Muscle of leg (tissue), 16 donors: ENCODE measurements around the gene OR4C6. TPM values are rescaled to one million over a fixed set of nuclear protein-coding genes. Genes with fewer than 3 reads are reported as not detected.

Experiments
- DNase-seq: peaks from one replicate; pipeline ENCODE4 v3.0.0; 2013
- H3K27ac ChIP-seq: one replicate; pipeline ENCODE4 v1.5.1; 2013; ENCODE audit warnings: mild to moderate bottlenecking, low read length, control low read depth
- H3K27me3 ChIP-seq: one replicate; pipeline ENCODE4 v1.6.1; 2013; ENCODE audit warnings: low read length; ENCODE audit not compliant: control insufficient read depth, insufficient read depth
- H3K36me3 ChIP-seq: one replicate; pipeline ENCODE4 v1.6.1; 2013; ENCODE audit warnings: low read length; ENCODE audit not compliant: control insufficient read depth, insufficient read depth
- H3K4me1 ChIP-seq: one replicate; pipeline ENCODE4 v1.6.1; 2013; ENCODE audit warnings: low read length; ENCODE audit not compliant: control insufficient read depth, insufficient read depth
- H3K4me3 ChIP-seq: one replicate; pipeline ENCODE4 v1.5.1; 2013; ENCODE audit warnings: low read length, control low read depth
- H3K9me3 ChIP-seq: replicated peaks from 2 replicates; pipeline ENCODE4 v1.6.1; 2013; ENCODE audit warnings: low read depth, low read length; ENCODE audit not compliant: control insufficient read depth
- WGBS: methylation state at CpG from one replicate; pipeline ENCODE4 v1.1.5; 2013; ENCODE audit warnings: missing lambda C conversion rate; ENCODE audit not compliant: insufficient coverage; 5-methylcytosine and 5-hydroxymethylcytosine counted together
- long read RNA-seq, 11 donors: transcript quantifications; one replicate each; lab custom pipeline, GENCODE V29; 2026
- polyA plus RNA-seq, 8 donors: library from polyadenylated mRNA; unstranded; fragments of 120-200 nt; gene quantifications; one replicate each; pipeline versions ENCODE4 v1.2.1 to v1.2.3, GENCODE V29; 2013; ENCODE audit warnings: inconsistent platforms in 1 of 8, low replicate concordance in 1 of 8; ENCODE audit not compliant: insufficient read length in 8 of 8, insufficient read depth in 1 of 8
- total RNA-seq: library from RNA; stranded (reverse); fragments of 120-200 nt; gene quantifications from one replicate; pipeline ENCODE4 v1.2.4, GENCODE V29; 2013

Gene OR4C6
- total RNA-seq (not detected), polyA plus RNA-seq (not detected)
- long read RNA-seq, donor 1: 0 reads
- long read RNA-seq, donor 2: 0 reads
- long read RNA-seq, donor 3: 0 reads
- long read RNA-seq, donor 4: 0 reads
- long read RNA-seq, donor 5: 0 reads
- long read RNA-seq, donor 6: 0 reads
- long read RNA-seq, donor 7: 0 reads
- long read RNA-seq, donor 8: 0 reads
- long read RNA-seq, donor 9: 0 reads
- long read RNA-seq, donor 10: 0 reads
- long read RNA-seq, donor 11: 0 reads

DNA sequence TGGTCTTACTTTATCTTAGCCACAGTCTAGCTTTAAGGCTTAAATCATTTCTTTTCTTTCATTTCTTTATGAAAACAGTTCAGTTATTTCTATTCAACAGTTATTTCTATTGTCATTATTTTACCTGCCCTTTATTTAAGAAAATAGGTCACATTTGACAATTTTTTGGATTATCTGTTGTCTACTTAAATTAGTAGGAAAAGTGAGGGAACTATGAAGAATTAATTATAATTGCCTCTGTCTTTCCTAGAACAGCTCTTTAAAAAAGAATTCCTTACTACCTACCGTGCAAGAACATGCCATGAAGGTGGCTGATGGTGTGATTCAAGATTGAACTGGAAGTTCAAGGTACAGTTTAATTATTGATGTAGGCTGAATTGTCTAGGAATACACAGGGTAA, at the start of gene OR4C6:
OR4C6 (plus strand) TSS at position 301 of the 400 bp plus-strand sequence. CDS start 2,966 bp downstream, outside the sequence.
- peaks cover 15% of the 10 kb centered on the region for H3K9me3 ChIP-seq
- DNase-seq: no peak
- H3K4me1 ChIP-seq: no peaks in the 10 kb centered on the region
- H3K27ac ChIP-seq: no peak within 1 kb of the TSS
- no peaks in the 10 kb centered on the region for H3K27me3 ChIP-seq
- no CpG with 5 or more reads among the region's 1 CpG for WGBS
- H3K4me3 ChIP-seq: no peak within 1 kb of the TSS
- no peaks in the 10 kb centered on the region for H3K36me3 ChIP-seq

GRCh38 chr11:55624531-55624930, 37.5 kb upstream of the OR4C6 start:
- Histone ChIP-seq H3K36me3 (no peaks in the 10 kb centered on the region), H3K9me3 (peaks cover 3% of the 10 kb centered on the region)
- no CpG with 5 or more reads among the region's 1 CpG for WGBS

GRCh38 chr11:55634813-55635212, 27.2 kb upstream of the OR4C6 start, which contains the start of gene OR4P4:
OR4P4 (plus strand) TSS chr11:55635113.
- DNase-seq: no peak
- no peak within 1 kb of the TSS for H3K4me3 ChIP-seq
- H3K4me1 ChIP-seq: no peaks in the 10 kb centered on the region
- H3K27ac ChIP-seq: no peak within 1 kb of the TSS
- no peaks in the 10 kb centered on the region for H3K36me3 ChIP-seq
- peaks cover 4% of the 10 kb centered on the region for H3K9me3 ChIP-seq
- WGBS: no CpG with 5 or more reads among the region's 3 CpGs
- H3K27me3 ChIP-seq: no peaks in the 10 kb centered on the region

More at GRCh38 chr11:55624531-55624930, 37.5 kb upstream of the OR4C6 start:
- H3K27ac ChIP-seq: no peak overlapping the region
- no peak overlapping the region for H3K4me3 ChIP-seq
- DNase-seq: no peak
- H3K27me3 ChIP-seq: no peaks in the 10 kb centered on the region
- H3K4me1 ChIP-seq: no peaks in the 10 kb centered on the region

DNA sequence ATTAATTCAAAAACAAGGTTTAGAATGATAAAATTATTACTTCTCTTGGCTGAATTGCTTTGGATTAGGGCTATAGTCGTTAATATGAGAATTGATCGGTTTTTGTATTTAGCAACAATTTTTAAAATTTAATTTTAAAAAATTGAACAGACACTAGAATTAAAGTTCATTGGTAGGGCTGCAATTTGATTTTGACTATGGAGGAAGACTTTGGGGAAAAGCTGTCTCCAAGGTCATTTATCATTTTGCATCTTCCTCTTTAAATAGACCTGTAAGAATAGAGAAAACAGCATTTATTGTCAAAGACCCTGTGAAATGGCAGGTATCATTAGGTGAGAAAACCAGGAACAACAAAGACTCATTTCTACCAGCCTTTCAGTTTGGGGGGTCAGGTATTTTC, 14.0 kb upstream of the OR4C6 start, which contains the start of gene OR4S2:
OR4S2 (plus strand) TSS at position 301 of the 400 bp plus-strand sequence. CDS start 2,577 bp downstream, outside the sequence.
- Histone ChIP-seq H3K9me3 (peaks cover 2% of the 10 kb centered on the region), H3K4me3 (no peak within 1 kb of the TSS), H3K36me3 (no peaks in the 10 kb centered on the region), H3K27ac (no peak within 1 kb of the TSS), H3K27me3 (no peaks in the 10 kb centered on the region), H3K4me1 (no peaks in the 10 kb centered on the region)
- no peak for DNase-seq
- WGBS: no CpG with 5 or more reads among the region's 2 CpGs

DNA sequence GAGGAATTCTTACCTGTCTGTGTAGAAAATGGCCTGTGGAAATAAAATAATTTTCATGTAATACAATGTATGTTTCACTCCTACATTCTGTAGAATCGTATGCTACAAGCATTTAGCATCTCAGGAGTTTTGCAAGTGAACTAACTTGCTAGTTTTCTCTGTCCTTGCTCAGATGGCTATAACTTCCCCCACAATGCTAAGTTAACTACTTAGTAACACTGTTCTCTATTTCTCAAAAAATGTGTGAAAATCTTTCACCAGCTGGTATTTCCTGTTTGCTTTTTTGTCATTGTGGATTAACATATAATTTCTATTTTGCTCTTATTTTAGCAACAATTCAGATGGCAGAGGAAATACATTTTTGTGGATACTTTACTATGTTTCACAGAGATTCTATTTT, 9.4 kb upstream of the OR4C6 start:
- Histone ChIP-seq H3K36me3 (no peaks in the 10 kb centered on the region), H3K27me3 (no peaks in the 10 kb centered on the region), H3K9me3 (peaks cover 4% of the 10 kb centered on the region), H3K4me1 (no peaks in the 10 kb centered on the region), H3K27ac (no peak overlapping the region), H3K4me3 (no peak overlapping the region)
- no peak for DNase-seq
- WGBS: no CpG with 5 or more reads among the region's 1 CpG

DNA sequence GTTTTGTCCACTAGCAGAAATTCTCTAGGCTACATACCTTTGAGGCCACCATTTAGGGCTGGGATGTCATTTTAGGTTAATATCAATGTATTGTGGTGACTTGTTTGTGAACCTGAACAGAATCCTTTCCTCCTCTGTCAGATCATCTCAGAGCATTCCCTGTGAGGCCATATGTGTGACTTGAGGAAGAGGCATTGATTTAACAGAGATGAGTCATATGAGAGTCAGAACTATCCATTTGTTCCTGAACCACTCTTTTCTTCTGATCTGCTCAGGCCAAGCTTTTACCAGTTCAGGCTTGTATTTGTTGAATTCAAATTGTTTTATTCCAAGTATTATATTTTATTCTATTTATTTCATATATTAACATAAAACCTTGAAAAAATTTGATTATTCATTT, 6.9 kb upstream of the OR4C6 start:
- H3K4me3 ChIP-seq: no peak overlapping the region
- H3K4me1 ChIP-seq: no peaks in the 10 kb centered on the region
- no peak for DNase-seq
- H3K27me3 ChIP-seq: no peaks in the 10 kb centered on the region
- H3K27ac ChIP-seq: no peak overlapping the region
- no peaks in the 10 kb centered on the region for H3K36me3 ChIP-seq
- H3K9me3 ChIP-seq: peaks cover 8% of the 10 kb centered on the region

DNA sequence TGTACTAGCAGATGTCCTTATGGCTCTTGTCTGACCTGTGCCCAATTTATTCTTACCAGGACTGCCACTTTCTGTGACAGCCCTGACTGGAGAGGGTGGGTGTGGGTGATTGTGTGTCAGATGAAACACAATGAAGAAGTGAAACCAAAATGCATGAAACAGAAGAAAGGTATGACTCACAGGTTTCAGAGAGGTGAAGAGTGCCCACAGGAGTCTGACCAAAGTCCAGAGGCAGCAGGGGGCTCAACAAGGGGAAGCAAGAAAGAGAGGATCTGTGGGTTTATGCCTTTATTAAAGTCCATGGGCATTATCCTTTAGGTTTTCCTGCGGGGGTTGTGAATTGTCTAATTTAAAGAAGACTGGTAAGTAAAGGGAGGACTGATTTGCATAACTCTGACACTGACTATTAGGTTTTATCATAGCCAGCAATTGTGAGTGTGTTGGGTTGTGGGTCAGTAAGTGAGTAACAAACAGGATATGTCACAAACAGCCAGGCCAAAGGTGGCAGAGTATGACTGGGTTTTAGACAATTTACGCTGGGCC, 3.9 kb upstream of the OR4C6 start:
- H3K36me3 ChIP-seq: no peaks in the 10 kb centered on the region
- no peak overlapping the region for H3K4me3 ChIP-seq
- peaks cover 8% of the 10 kb centered on the region for H3K9me3 ChIP-seq
- no peaks in the 10 kb centered on the region for H3K4me1 ChIP-seq
- no peak overlapping the region for H3K27ac ChIP-seq
- no peak for DNase-seq
- H3K27me3 ChIP-seq: no peaks in the 10 kb centered on the region
- 71% methylated on average over 1 of the region's 2 CpGs for WGBS

GRCh38 chr11:55658608-55659007, 3.4 kb upstream of the OR4C6 start:
- H3K27ac ChIP-seq: no peak overlapping the region
- 33% methylated on average over 1 of the region's 1 CpG for WGBS

DNA sequence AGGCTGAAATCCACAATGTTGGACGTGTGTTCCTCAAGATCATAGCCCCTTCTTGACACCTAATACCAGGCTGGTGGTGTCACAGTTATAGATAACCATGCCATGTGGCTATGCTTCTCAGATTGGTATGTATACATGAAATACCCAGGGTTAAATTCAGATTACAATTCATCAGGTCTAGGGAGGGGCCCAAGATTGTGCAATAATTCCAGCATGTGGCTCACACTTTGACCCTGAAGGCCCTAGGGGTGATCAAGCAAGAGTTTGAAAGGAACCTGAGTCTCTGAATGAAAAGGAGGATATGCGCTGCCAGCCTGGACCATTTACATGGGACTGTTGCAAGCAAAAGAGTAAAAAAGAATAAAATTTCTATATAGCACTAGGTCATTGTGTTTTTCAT, 7.4 kb downstream of the OR4C6 start:
- no peak for DNase-seq
- WGBS: no CpG with 5 or more reads among the region's 2 CpGs
- Histone ChIP-seq H3K27me3 (no peaks in the 10 kb centered on the region), H3K27ac (no peak overlapping the region), H3K4me1 (no peaks in the 10 kb centered on the region), H3K36me3 (no peaks in the 10 kb centered on the region), H3K9me3 (peaks cover 9% of the 10 kb centered on the region), H3K4me3 (no peak overlapping the region)

More at GRCh38 chr11:55658608-55659007, 3.4 kb upstream of the OR4C6 start:
- no peaks in the 10 kb centered on the region for H3K36me3 ChIP-seq
- peaks cover 6% of the 10 kb centered on the region for H3K9me3 ChIP-seq
- no peaks in the 10 kb centered on the region for H3K27me3 ChIP-seq
- H3K4me1 ChIP-seq: no peaks in the 10 kb centered on the region
- no peak for DNase-seq
- no peak overlapping the region for H3K4me3 ChIP-seq

DNA sequence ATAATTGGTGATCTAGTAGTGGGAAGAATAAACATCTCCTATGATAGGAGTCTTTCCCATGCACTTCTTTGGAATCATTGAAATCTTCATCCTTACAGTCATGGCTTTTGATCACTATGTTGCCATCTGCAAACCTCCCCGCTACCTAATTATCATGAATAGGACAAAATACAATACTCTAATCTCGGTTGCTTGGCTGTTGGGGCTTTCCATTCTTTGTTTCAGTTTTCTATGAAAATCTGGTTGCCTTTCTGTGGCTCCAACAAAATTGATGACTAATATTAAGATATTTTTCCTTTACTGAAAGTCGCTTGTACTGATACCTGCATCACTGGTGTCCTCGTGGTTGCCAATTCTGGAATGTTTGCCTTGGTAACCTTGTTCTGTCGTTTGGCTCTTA, 11.9 kb downstream of the OR4C6 start:
- H3K27ac ChIP-seq: no peak overlapping the region
- no peaks in the 10 kb centered on the region for H3K36me3 ChIP-seq
- 60% methylated on average over 2 of the region's 5 CpGs for WGBS
- no peaks in the 10 kb centered on the region for H3K27me3 ChIP-seq
- no peak for DNase-seq
- H3K4me1 ChIP-seq: no peaks in the 10 kb centered on the region
- H3K4me3 ChIP-seq: no peak overlapping the region
- peaks cover 9% of the 10 kb centered on the region for H3K9me3 ChIP-seq
